GM21786 (cell line): ENCODE measurements around the gene MICAL3.
A peak's percentile ranks its signal among the peaks of the same experiment; 100 is the strongest.
"Not testable (repeated sequence)": the region's sequence is repeated elsewhere in the genome, so short reads cannot be mapped to it uniquely, and the experiment has no call there.

ENCODE experiments used
- ATAC-seq: cut with Tn5 transposase; IDR thresholded peaks from one replicate; pipeline ENCODE4 v1.9.1; 2021; ENCODE audit not compliant: unreplicated experiment

The MICAL3 gene

GRCh38 chr22:17772249-17772957, 252.0 kb downstream of the MICAL3 start:
- no peak for ATAC-seq

- no peak for ATAC-seq
Measured at GRCh38 chr22:17770180-17771077, 253.9 kb downstream of the MICAL3 start.

DNA sequence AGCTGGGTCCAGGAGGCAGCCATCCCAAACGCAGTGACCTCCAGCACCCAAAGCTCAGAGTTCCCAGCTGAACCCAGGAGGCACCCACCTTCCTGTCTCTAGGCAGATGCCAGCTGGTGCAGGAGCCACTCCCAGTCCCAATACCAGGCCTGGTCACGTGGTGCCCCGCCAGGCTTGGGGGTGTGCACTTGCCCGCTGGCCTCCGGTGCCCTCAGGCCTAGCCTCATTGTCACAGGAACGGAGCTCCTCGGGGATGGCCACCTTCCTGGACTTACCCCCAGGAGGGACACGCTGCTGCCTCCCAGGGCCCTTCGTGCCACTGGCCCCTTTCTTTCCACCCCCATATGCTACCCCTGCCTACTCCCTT, 254.7 kb downstream of the MICAL3 start:
- no peak for ATAC-seq

DNA sequence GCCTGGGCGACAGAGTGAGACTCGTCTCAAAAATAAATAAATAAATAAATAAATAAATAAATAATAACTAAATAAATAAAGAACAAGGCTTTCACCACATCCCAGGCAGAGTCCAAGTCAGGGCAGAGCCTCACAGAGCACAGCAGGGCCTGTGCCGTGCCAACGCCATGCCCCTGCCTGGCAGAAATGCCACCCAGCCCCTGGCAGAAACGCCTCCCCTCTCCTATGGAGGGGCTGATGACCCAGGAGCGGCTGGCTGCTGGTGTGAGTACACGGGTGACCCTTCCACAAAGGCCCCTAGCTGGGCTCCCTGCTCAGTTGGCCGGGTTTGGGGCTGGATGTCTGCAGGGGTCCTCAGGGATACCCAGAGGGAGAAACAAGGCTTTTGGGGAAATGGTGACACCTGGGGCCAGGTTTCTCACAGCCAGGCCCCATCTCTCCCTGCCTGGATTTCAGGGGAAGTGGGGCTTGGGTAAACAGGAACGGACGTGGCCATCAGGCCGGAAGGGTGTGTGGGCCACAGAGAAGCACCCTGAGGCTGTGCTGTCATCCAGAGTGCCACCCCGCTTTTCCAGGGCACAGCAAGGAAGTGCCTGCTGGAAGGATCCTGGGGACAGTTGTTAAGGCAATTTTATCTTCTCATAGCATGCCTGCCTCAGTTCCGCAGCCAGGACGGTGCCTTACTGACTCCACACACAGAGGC, 255.2 kb downstream of the MICAL3 start:
- no peak for ATAC-seq

GRCh38 chr22:17767233-17768065, 256.9 kb downstream of the MICAL3 start:
- ATAC-seq: peak; percentile 77

- ATAC-seq: not testable (repeated sequence)
Measured at GRCh38 chr22:17764852-17765251, 259.5 kb downstream of the MICAL3 start.

- no peak for ATAC-seq
Measured at GRCh38 chr22:17764036-17764435, 260.3 kb downstream of the MICAL3 start.

- not testable (repeated sequence) for ATAC-seq
Measured at GRCh38 chr22:17763442-17763841, 260.9 kb downstream of the MICAL3 start.

DNA sequence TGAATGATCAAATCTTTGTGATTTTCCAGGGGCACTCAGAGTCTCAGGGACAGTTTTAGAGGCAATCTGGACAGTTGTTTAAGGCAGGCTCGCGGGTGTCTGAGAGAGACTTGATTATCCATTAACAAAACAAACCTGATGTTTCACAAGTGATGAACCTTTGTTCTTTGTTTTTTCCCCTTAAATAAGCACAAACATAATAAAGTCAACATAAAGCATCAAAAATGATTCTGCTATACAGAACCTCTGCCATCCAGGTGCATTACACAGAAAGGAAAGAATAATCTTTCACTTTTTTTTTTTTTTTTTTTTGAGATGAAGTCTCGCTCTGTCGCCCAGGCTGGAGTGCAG, 263.2 kb downstream of the MICAL3 start:
- no peak for ATAC-seq

DNA sequence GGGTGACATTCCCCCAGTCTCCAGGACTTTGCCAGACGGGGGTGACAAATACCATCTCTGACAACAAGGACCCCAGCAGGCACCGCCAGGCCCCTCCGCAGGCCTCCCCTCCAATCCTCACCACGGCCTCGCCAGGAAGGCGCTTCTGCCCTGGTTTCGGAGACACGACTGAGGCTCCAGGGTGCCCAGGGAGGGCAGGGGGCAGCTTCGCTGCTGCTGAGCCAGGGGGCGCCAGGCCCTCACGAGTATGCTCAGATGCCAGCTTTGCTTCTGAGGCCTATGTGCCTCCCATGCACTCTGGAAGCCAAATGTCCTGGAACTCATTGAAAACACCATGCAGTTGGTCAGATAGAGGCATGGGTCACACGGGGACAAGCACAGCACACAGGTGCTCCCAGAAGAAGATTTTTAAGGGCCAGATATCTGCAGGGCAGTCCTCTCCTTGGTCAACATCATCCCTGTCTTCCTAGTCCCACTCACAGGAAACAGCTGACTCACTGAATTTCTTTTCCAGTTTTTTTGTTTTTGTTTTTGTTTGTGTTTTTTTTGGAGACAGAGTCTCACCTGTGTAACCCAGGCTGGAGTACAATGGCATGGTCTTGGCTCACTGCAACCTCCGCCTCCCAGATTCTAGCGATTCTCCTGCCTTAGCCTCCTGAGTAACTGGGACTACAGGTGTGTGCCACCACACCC, 270.0 kb downstream of the MICAL3 start:
- no peak for ATAC-seq

DNA sequence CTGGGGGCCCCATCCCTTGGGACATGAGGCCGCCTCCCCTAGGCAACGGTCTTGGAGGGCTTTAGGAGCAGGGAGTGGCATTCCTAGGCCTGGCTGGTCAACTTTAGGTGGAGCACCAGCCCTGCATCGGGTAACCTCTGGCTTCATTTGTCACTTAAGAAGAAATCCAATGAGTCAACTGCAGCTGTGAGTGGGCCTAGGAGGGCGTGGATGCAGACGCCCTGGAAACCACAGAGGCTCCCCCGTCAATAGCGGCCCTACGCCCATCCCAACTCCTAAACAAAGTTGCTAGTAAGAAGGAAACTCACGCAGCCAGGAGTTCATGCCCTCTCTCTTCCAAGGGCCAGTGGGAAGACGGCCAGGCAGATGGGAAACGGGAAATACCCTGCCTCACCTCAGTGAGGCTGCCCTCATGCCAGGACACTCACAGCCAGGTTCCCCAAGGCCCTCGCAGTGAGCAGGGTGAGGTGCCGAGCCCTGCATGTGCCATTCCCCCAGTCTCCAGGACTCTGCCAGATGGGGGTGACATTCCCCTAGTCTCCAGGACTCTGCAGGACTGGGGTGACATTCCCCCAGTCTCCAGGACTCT, 270.9 kb downstream of the MICAL3 start:
- no peak for ATAC-seq

DNA sequence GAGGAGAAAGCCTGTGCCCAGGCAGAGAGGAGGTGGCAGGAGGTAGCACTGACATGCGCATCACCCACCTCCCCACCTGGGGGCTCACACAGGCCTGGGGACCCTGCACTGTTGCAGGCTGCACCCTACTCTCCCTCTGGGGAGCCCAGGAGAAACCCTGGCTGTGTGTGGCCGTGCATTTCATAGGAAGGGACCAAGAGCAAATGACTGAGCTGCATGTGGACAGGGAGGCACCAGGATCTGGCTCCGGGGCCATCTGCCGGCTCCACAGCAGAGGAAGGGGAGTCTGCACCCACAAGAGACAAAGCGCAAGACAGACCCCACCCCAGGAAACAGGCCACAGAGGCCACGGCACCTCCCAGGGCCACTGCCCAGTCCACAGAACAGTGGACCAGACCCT, 272.8 kb downstream of the MICAL3 start:
- ATAC-seq: no peak

GRCh38 chr22:17749605-17750395, 274.6 kb downstream of the MICAL3 start:
- no peak for ATAC-seq

- no peak for ATAC-seq
Measured at GRCh38 chr22:17748555-17749353, 275.6 kb downstream of the MICAL3 start.

- no peak for ATAC-seq
Measured at GRCh38 chr22:17746916-17747315, 277.4 kb downstream of the MICAL3 start.

GRCh38 chr22:17744430-17744829, 279.9 kb downstream of the MICAL3 start:
- ATAC-seq: no peak

GRCh38 chr22:17743661-17744411, 280.5 kb downstream of the MICAL3 start:
- ATAC-seq: no peak

- ATAC-seq: no peak
Measured at GRCh38 chr22:17742527-17742902, 281.8 kb downstream of the MICAL3 start.
